ENCODE measurements around the gene TSR1. TPM values are rescaled to one million over a fixed set of nuclear protein-coding genes. Genes with fewer than 3 reads are reported as not detected.

Gene TSR1
- polyA plus RNA-seq, 1 of the 3 experiments (the other 2 are of a cell fraction) = 26.7 TPM

DNA sequence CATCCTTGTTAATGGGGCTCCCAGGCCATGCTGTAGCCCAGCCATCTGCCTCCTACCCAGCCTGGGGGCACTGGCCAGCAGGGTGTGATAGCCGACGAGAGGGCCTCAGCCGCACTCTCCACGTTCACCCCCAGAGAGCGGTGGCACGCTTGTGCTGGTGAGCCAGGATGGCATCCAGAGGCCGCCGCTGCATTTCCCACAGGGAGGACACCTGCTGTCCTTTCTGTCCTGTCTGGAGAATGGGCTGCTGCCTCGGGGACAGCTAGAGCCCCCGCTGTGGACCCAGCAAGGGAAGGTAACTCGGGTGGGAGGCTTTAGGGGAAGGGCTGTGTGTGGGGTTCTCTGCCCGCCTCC, 28.5 kb upstream of the TSR1 start:
- H3K27ac ChIP-seq (ENCODE audit: low read depth in 2 of 2, low read length in 1 of 2) = no peak overlapping the region
- CTCF ChIA-PET = interaction anchor here (7.5 to 26.4 kb wide), 3 partner anchors 12 to 44 kb away, joined by 59 to 654 read pairs (median 88); partner anchors contain the start of gene MNT
- peaks cover 0 to 60% of the 10 kb centered on the region in 2 experiments for H3K36me3 ChIP-seq (replicated peaks in 1 of 2; ENCODE audit: control insufficient read depth in 1 of 2, insufficient read depth in 2 of 2, low read length in 1 of 2)

More for the DNA sequence above, 28.5 kb upstream of the TSR1 start:
- Histone ChIP-seq H3K4me3 (ENCODE audit: low read depth in 2 of 2, low read length in 1 of 2) (no peak overlapping the region), H3K9ac (no peak overlapping the region), H3K9me2 (no peaks in the 10 kb centered on the region), H3K27me3 (ENCODE audit: insufficient read depth) (no peaks in the 10 kb centered on the region), H3K79me2 (ENCODE audit: insufficient read depth) (no peaks in the 10 kb centered on the region), H3K4me1 (ENCODE audit: control insufficient read depth in 1 of 2, insufficient read depth in 2 of 2, low read depth in 1 of 2, low read length in 1 of 2) (peaks cover 0 to 2% of the 10 kb centered on the region in 2 experiments; a peak in 2 of 4 replicates), H3F3A (replicated peaks; ENCODE audit: insufficient read depth) (no peaks in the 10 kb centered on the region), H3K9me3 (no peaks in the 10 kb centered on the region), H2AFZ (ENCODE audit: low read depth) (no peak overlapping the region), H3K4me2 (no peak overlapping the region), H4K20me1 (ENCODE audit: insufficient read depth) (peaks cover 6% of the 10 kb centered on the region)
- POLR2A ChIA-PET = no interaction called here
- no peak for DNase-seq
- 87% methylated on average over 10 of the region's 12 CpGs for WGBS (ENCODE audit: low lambda C conversion rate)
- TF ChIP-seq FOXJ3 (CRISPR knock-in tag; IDR thresholded peaks at IDR 0.05) = no peak
- no peak for TF ChIP-seq SMC3 (IDR thresholded peaks at IDR 0.05; ENCODE audit: low read depth, low read length)
- TF ChIP-seq TAF1 (IDR thresholded peaks at IDR 0.05; ENCODE audit: borderline replicate concordance, low read depth, low read length) = no peak
- no peak for TF ChIP-seq RCOR1 (IDR thresholded peaks at IDR 0.05; ENCODE audit: low read length)
- no peak for TF ChIP-seq NRF1 (IDR thresholded peaks at IDR 0.05; ENCODE audit: low read depth, low read length)
- no peak for TF ChIP-seq RAD21 (IDR thresholded peaks at IDR 0.05; ENCODE audit: low read length)
- no peak for TF ChIP-seq ZBTB33 (IDR thresholded peaks at IDR 0.05; ENCODE audit: borderline replicate concordance, low read depth)
- TF ChIP-seq TEAD4 (IDR thresholded peaks at IDR 0.05; ENCODE audit: borderline replicate concordance, insufficient read depth) = no peak
- TF ChIP-seq ELF1 (IDR thresholded peaks at IDR 0.05) = no peak
- TF ChIP-seq, protein P1, sequence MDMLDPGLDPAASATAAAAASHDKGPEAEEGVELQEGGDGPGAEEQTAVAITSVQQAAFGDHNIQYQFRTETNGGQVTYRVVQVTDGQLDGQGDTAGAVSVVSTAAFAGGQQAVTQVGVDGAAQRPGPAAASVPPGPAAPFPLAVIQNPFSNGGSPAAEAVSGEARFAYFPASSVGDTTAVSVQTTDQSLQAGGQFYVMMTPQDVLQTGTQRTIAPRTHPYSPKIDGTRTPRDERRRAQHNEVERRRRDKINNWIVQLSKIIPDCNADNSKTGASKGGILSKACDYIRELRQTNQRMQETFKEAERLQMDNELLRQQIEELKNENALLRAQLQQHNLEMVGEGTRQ (IDR thresholded peaks at IDR 0.05; ENCODE audit: borderline replicate concordance, low read depth, low read length) = no peak
- no peak for TF ChIP-seq MEF2A (IDR thresholded peaks at IDR 0.05; ENCODE audit: borderline replicate concordance, low read depth)
- TF ChIP-seq, protein P2, sequence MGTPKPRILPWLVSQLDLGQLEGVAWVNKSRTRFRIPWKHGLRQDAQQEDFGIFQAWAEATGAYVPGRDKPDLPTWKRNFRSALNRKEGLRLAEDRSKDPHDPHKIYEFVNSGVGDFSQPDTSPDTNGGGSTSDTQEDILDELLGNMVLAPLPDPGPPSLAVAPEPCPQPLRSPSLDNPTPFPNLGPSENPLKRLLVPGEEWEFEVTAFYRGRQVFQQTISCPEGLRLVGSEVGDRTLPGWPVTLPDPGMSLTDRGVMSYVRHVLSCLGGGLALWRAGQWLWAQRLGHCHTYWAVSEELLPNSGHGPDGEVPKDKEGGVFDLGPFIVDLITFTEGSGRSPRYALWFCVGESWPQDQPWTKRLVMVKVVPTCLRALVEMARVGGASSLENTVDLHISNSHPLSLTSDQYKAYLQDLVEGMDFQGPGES (IDR thresholded peaks at IDR 0.05; ENCODE audit: low read depth, low read length) = no peak
- TF ChIP-seq NFIC (IDR thresholded peaks at IDR 0.05; ENCODE audit: borderline replicate concordance) = no peak
- no peak for TF ChIP-seq MAX (IDR thresholded peaks at IDR 0.05; ENCODE audit: low read depth)
- TF ChIP-seq YY1 (IDR thresholded peaks at IDR 0.05; ENCODE audit: low read depth) = no peak
- TF ChIP-seq GATA2 (CRISPR knock-in tag; IDR thresholded peaks at IDR 0.05) = no peak
- TF ChIP-seq, protein P3, sequence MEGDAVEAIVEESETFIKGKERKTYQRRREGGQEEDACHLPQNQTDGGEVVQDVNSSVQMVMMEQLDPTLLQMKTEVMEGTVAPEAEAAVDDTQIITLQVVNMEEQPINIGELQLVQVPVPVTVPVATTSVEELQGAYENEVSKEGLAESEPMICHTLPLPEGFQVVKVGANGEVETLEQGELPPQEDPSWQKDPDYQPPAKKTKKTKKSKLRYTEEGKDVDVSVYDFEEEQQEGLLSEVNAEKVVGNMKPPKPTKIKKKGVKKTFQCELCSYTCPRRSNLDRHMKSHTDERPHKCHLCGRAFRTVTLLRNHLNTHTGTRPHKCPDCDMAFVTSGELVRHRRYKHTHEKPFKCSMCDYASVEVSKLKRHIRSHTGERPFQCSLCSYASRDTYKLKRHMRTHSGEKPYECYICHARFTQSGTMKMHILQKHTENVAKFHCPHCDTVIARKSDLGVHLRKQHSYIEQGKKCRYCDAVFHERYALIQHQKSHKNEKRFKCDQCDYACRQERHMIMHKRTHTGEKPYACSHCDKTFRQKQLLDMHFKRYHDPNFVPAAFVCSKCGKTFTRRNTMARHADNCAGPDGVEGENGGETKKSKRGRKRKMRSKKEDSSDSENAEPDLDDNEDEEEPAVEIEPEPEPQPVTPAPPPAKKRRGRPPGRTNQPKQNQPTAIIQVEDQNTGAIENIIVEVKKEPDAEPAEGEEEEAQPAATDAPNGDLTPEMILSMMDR (IDR thresholded peaks at IDR 0.05) = no peak
- TF ChIP-seq TCF12 (IDR thresholded peaks at IDR 0.05) = no peak

Data from SK-N-SH (cell line).